PC-9 (cell line): ENCODE measurements around the gene GRB2. TPM values are rescaled to one million over a fixed set of nuclear protein-coding genes. Genes with fewer than 3 reads are reported as not detected.

ENCODE experiments used
- BruUV-seq: library from RNA; stranded (reverse); fragments of 400-500 nt; replicated peaks from 2 replicates; lab custom pipeline; 2021; lab: Mats Ljungman, UMichigan
- CTCF ChIA-PET: fragments of 300-600 bp; sonication (Branson Sonifier 250); formaldehyde crosslinking; loops from one replicate; lab custom pipeline; 2022; ENCODE audit warnings: antibody characterized with exemption; lab: Charles Lee
- POLR2A ChIA-PET: fragments of 300-600 bp; sonication (Branson Sonifier 250); formaldehyde crosslinking; loops from one replicate; lab custom pipeline; 2022; ENCODE audit warnings: antibody characterized with exemption; ENCODE audit not compliant: unreplicated experiment; lab: Charles Lee
- DNase-seq, 2 experiments: peaks; one replicate each; pipeline versions ENCODE4 v3.0.0 to v3.0.0-alpha.2; 2015 to 2022; ENCODE audit warnings: mixed read lengths in 1 of 2
- H2AFZ ChIP-seq: fragments of 200-600 bp; sonication (generic); 2 replicates; pipeline ENCODE4 v1.8.1; 2017; ENCODE audit warnings: antibody characterized with exemption
- H3F3A ChIP-seq: fragments of 200-600 bp; sonication (generic); 2 replicates; pipeline ENCODE4 v1.8.1; 2017; ENCODE audit warnings: antibody characterized with exemption, mild to moderate bottlenecking, low read depth; ENCODE audit not compliant: insufficient read depth
- H3K27ac ChIP-seq: fragments of 200-600 bp; sonication (generic); 2 replicates; pipeline ENCODE4 v1.6.1; 2016; ENCODE audit warnings: mixed run types
- H3K27me3 ChIP-seq: fragments of 200-600 bp; sonication (generic); 2 replicates; pipeline ENCODE4 v1.6.1; 2016; ENCODE audit warnings: low read depth, mixed run types; ENCODE audit not compliant: insufficient read depth
- H3K36me3 ChIP-seq: fragments of 200-600 bp; sonication (generic); 2 replicates; pipeline ENCODE4 v1.6.1; 2016; ENCODE audit warnings: low read depth, mixed run types
- H3K4me1 ChIP-seq: fragments of 200-600 bp; sonication (generic); replicated peaks from 2 replicates; pipeline ENCODE4 v1.6.1; 2016; ENCODE audit warnings: mixed run types; ENCODE audit not compliant: insufficient read depth
- H3K4me2 ChIP-seq: fragments of 200-600 bp; sonication (generic); 2 replicates; pipeline ENCODE4 v1.6.1; 2017; ENCODE audit warnings: mixed run types
- H3K4me3 ChIP-seq: fragments of 200-600 bp; sonication (generic); 2 replicates; pipeline ENCODE4 v1.6.1; 2016; ENCODE audit warnings: mixed run types
- H3K79me2 ChIP-seq: fragments of 200-600 bp; sonication (generic); 2 replicates; pipeline ENCODE4 v1.6.1; 2017; ENCODE audit warnings: low read depth, mixed run types
- H3K9me2 ChIP-seq: fragments of 200-600 bp; sonication (generic); 2 replicates; pipeline ENCODE4 v1.8.1; 2017; ENCODE audit warnings: mild to moderate bottlenecking; ENCODE audit not compliant: insufficient read depth
- H3K9me3 ChIP-seq: fragments of 200-600 bp; sonication (generic); 2 replicates; pipeline ENCODE4 v1.8.1; 2016; ENCODE audit warnings: low read depth; ENCODE audit not compliant: insufficient read depth
- H4K20me1 ChIP-seq: fragments of 200-600 bp; sonication (generic); 2 replicates; pipeline ENCODE4 v1.8.1; 2017; ENCODE audit not compliant: insufficient read depth
- EZH2 ChIP-seq: fragments of 200-600 bp; sonication (generic); IDR thresholded peaks from 2 replicates; pipeline ENCODE4 v1.8.0; 2017; ENCODE audit warnings: antibody characterized with exemption, low read depth
- intact Hi-C: fragments of 100-400 bp; cut with micrococcal nuclease; formaldehyde crosslinking; loops from one replicate; pipeline ENCODE4 v1.10.0; 2022; ENCODE audit not compliant: unreplicated experiment
- total RNA-seq: library from RNA; stranded (reverse); gene quantifications from 2 replicates; pipeline ENCODE4 v1.2.3, GENCODE V29; 2021
- TF ChIP-seq, protein P1 (sequence below): fragments of 200-600 bp; sonication (generic); conservative IDR thresholded peaks from 2 replicates; pipeline ENCODE4 v1.6.1; 2017; ENCODE audit warnings: mixed run types, antibody characterized with exemption, mild to moderate bottlenecking, moderate library complexity

GRB2 gene
- total RNA-seq, 1 experiment from 2014 or later = 75.3 TPM

DNA sequence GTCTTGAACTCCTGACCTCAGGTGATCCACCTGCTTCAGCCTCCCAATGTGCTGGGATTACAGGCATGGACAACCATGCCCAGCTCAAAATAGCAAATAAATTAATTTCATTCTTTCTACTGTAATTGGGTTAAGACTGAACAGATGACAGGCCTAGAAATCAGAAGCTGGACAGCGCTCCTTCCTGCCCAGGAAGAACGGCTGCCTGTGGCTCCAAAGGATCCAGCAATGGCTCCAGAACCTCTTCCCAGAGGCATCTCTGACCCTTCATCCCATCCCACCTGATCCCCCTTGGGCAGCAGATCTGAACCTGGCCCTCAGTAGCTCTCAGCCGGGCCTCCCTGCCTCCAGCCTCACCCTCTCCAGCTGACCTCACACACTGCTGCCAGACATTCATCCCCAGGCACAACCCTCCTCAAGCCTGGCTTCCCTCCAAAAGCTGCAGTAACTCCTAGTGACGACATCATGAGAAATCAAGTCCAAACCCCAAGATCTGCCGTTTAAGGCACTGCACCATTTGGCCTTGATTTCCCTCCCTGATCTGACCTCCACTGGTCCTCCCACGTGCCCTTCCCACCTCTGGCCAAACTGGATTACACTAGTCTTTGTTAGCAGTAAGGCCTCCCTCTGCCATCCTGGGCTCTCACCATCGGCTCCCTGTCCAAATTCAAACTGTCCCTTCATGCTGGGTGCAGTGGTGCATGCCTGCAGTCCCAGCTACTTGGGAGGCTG lies 131.3 kb downstream of the GRB2 start:
- no peaks in the 10 kb centered on the region for H3K27me3 ChIP-seq
- no peak overlapping the region for H3K4me3 ChIP-seq
- no peak for DNase-seq
- 0 out of 2 replicates have a peak, but pooled peaks cover 5% of the 10 kb centered on the region for H3K79me2 ChIP-seq
- H3K9me2 ChIP-seq = no peaks in the 10 kb centered on the region
- no peak for TF ChIP-seq EZH2
- TF ChIP-seq, protein P1, sequence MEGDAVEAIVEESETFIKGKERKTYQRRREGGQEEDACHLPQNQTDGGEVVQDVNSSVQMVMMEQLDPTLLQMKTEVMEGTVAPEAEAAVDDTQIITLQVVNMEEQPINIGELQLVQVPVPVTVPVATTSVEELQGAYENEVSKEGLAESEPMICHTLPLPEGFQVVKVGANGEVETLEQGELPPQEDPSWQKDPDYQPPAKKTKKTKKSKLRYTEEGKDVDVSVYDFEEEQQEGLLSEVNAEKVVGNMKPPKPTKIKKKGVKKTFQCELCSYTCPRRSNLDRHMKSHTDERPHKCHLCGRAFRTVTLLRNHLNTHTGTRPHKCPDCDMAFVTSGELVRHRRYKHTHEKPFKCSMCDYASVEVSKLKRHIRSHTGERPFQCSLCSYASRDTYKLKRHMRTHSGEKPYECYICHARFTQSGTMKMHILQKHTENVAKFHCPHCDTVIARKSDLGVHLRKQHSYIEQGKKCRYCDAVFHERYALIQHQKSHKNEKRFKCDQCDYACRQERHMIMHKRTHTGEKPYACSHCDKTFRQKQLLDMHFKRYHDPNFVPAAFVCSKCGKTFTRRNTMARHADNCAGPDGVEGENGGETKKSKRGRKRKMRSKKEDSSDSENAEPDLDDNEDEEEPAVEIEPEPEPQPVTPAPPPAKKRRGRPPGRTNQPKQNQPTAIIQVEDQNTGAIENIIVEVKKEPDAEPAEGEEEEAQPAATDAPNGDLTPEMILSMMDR = no peak
- H3K4me2 ChIP-seq = no peak overlapping the region
- no TSS peak for BruUV-seq
- H4K20me1 ChIP-seq = no peaks in the 10 kb centered on the region
- H2AFZ ChIP-seq = no peak overlapping the region
- intact Hi-C loops = no loop called here
- POLR2A ChIA-PET = no interaction called here
- H3K9me3 ChIP-seq = no peaks in the 10 kb centered on the region
- CTCF ChIA-PET = no interaction called here
- H3F3A ChIP-seq = peaks cover 29% of the 10 kb centered on the region; the same call in 1 of the 2 replicates
- no peak overlapping the region for H3K27ac ChIP-seq
- no peaks in the 10 kb centered on the region for H3K36me3 ChIP-seq
- peaks cover 7% of the 10 kb centered on the region for H3K4me1 ChIP-seq

DNA sequence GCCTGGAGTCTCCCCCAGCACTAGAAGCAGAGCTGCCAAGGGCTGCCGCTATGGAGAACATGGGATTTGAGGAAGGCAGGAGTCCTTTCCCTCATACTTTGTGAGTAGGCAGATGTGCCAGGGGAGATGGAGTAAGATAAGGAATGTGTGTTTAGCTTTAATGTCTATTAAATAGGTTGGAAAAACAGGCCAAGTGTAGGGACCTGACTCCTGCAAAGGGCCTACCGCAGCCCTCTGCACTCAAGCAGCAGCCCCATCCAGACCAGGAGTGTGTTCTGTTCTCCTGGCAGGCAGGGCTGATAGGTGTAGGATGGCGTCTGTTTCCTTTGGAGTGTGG lies 132.7 kb downstream of the GRB2 start:
- POLR2A ChIA-PET = interaction anchor here (0.7 kb wide), 1 partner anchor 11 kb away, joined by 3 read pairs; the partner anchor contains the start of genes GGA3 and MRPS7
- Histone ChIP-seq H4K20me1 (no peaks in the 10 kb centered on the region), H3K79me2 (0 out of 2 replicates have a peak, but pooled peaks cover 5% of the 10 kb centered on the region), H3F3A (peaks cover 41% of the 10 kb centered on the region; the same call in 1 of the 2 replicates), H3K36me3 (no peaks in the 10 kb centered on the region), H3K4me2 (no peak overlapping the region), H3K27ac (no peak overlapping the region), H3K4me3 (no peak overlapping the region), H2AFZ (no peak overlapping the region), H3K27me3 (no peaks in the 10 kb centered on the region), H3K9me3 (no peaks in the 10 kb centered on the region), H3K9me2 (no peaks in the 10 kb centered on the region), H3K4me1 (peaks cover 7% of the 10 kb centered on the region; the same call in 1 of the 2 replicates)
- BruUV-seq = no TSS peak
- DNase-seq = no peak
- no peak for TF ChIP-seq EZH2
- TF ChIP-seq, protein P1 = no peak
- CTCF ChIA-PET = interaction anchor here (0.9 kb wide), 1 partner anchor 140 kb away, joined by 3 read pairs; no protein-coding TSS in a partner anchor
- intact Hi-C loops = no loop called here

DNA sequence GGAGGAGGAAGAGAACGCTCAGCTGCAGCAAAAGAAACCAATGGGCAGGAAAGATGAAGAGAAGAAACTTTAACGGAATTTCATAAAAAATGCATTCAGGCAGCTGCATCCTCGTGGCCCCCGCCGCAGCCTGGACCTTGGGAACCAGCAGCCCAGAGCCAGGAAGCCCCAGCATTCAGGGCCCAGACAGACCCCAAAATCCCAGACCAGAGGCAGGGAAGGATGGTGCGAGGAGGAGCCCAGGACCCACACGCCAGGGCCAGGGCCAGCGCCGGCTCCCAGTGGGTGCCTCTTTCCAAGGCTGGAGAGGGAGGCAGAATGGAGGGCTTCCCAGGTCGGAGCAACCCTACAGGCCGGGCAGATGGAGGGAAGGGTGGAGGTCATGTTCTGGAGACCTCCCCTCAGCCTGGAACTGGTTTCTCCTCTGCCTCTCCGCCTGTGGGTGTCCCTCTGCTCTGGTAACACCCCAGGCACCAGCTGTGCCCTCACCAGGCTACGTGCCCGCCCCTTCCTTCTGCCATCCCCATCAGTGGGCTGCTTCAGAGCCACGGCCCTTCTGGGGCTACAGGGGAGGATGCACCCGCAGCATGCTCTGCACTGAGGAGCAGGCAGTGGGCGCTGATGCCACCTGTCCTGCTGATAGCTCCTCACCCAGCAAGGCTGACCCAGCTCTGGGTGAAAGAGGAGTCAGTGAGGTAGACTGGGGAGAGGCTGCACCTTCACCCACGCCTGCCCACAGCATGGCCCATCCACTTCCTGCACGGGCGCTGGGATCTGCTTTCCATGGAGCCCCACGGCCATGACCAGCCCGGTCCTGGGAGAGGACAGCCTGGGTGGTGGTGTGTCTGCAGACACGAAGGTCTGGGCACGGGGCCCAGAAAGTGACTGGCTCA lies 133.3 kb downstream of the GRB2 start:
- Histone ChIP-seq H3K27me3 (no peaks in the 10 kb centered on the region), H3K27ac (no peak overlapping the region), H2AFZ (peak overlapping the region; percentile 95), H3K36me3 (no peaks in the 10 kb centered on the region), H3K4me2 (peak overlapping the region; percentile 96), H3K4me1 (peaks cover 7% of the 10 kb centered on the region; the same call in 1 of the 2 replicates), H3K79me2 (0 out of 2 replicates have a peak, but pooled peaks cover 5% of the 10 kb centered on the region), H3K4me3 (peak overlapping the region; percentile 95), H3K9me3 (no peaks in the 10 kb centered on the region), H4K20me1 (no peaks in the 10 kb centered on the region), H3K9me2 (no peaks in the 10 kb centered on the region), H3F3A (peaks cover 43% of the 10 kb centered on the region; the same call in 1 of the 2 replicates)
- no TSS peak for BruUV-seq
- DNase-seq = no peak
- POLR2A ChIA-PET = interaction anchor here (0.7 to 1.5 kb wide), 2 partner anchors 11 to 17 kb away, joined by 3 to 9 read pairs; partner anchors contain the start of genes GGA3, MRPS7 and SLC25A19
- intact Hi-C loops = loop anchor here (1.0 kb wide), 1 partner anchor 132 kb away; no protein-coding TSS in a partner anchor
- TF ChIP-seq, protein P1 = no peak
- no peak for TF ChIP-seq EZH2
- CTCF ChIA-PET = interaction anchor here (0.9 kb wide), 1 partner anchor 140 kb away, joined by 3 read pairs; no protein-coding TSS in a partner anchor
